A673 (cell line): Measurements from ENCODE around the gene ADAM11. TPM values are rescaled to one million over a fixed set of nuclear protein-coding genes. Genes with fewer than 3 reads are reported as not detected.

Experiments
- BruUV-seq: library from RNA; stranded (reverse); fragments of 400-500 nt; replicated peaks from 2 replicates; lab custom pipeline; 2021; lab: Mats Ljungman, UMichigan
- CTCF ChIA-PET: fragments of 300-600 bp; sonication (Branson Sonifier 250); formaldehyde crosslinking; loops from one replicate; lab custom pipeline; 2022; ENCODE audit warnings: antibody characterized with exemption; lab: Charles Lee
- POLR2A ChIA-PET: fragments of 300-600 bp; sonication (Branson Sonifier 250); formaldehyde crosslinking; loops from one replicate; lab custom pipeline; 2022; ENCODE audit warnings: antibody characterized with exemption; ENCODE audit not compliant: low non-redundant PET; lab: Charles Lee
- DNase-seq: peaks from one replicate; pipeline ENCODE4 v3.0.0-alpha.2; 2015; ENCODE audit warnings: low spot score
- H3K27ac ChIP-seq: fragments of 200-600 bp; sonication (generic); 2 replicates; pipeline ENCODE4 v1.5.1; 2016; ENCODE audit warnings: mixed run types, low read depth, mild to moderate bottlenecking, mixed read lengths, antibody characterized with exemption, low read length; ENCODE audit not compliant: poor library complexity, severe bottlenecking
- H3K27me3 ChIP-seq: fragments of 200-600 bp; sonication (generic); replicated peaks from 2 replicates; pipeline ENCODE4 v1.6.1; 2017; ENCODE audit warnings: mixed run types, low read depth, mild to moderate bottlenecking, mixed read lengths, antibody characterized with exemption, low read length; ENCODE audit not compliant: insufficient read depth, poor library complexity
- H3K36me3 ChIP-seq: fragments of 200-600 bp; sonication (generic); 2 replicates; pipeline ENCODE4 v1.6.1; 2016; ENCODE audit warnings: mixed run types, mild to moderate bottlenecking, mixed read lengths, antibody characterized with exemption, low read length; ENCODE audit not compliant: insufficient read depth, poor library complexity, severe bottlenecking
- H3K4me1 ChIP-seq: fragments of 200-600 bp; sonication (generic); 2 replicates; pipeline ENCODE4 v1.6.1; 2017; ENCODE audit warnings: mixed run types, mild to moderate bottlenecking, mixed read lengths, antibody characterized with exemption, low read length; ENCODE audit not compliant: insufficient read depth, poor library complexity, severe bottlenecking
- H3K4me3 ChIP-seq: fragments of 200-600 bp; sonication (generic); 2 replicates; pipeline ENCODE4 v1.5.1; 2016; ENCODE audit warnings: low read depth, mixed run types, mild to moderate bottlenecking, mixed read lengths, low read length; ENCODE audit not compliant: poor library complexity, severe bottlenecking
- H3K9me3 ChIP-seq: fragments of 200-600 bp; sonication (generic); 2 replicates; pipeline ENCODE4 v1.6.1; 2016; ENCODE audit warnings: mixed run types, low read depth, mild to moderate bottlenecking, mixed read lengths, antibody characterized with exemption, low read length; ENCODE audit not compliant: poor library complexity, severe bottlenecking
- CTCF ChIP-seq: fragments of 300-800, 200-600 bp; sonication (generic); conservative IDR thresholded peaks from 2 replicates; pipeline ENCODE4 v1.5.1; 2017; ENCODE audit warnings: low read depth, mild to moderate bottlenecking, antibody characterized with exemption, low read length, moderate library complexity, mixed read lengths
- EZH2 ChIP-seq: fragments of 200-600 bp; sonication (generic); IDR thresholded peaks from 2 replicates; pipeline ENCODE4 v1.6.1; 2017; ENCODE audit warnings: borderline replicate concordance, low read depth, mild to moderate bottlenecking, mixed read lengths, antibody characterized with exemption, low read length; ENCODE audit not compliant: poor library complexity, severe bottlenecking
- intact Hi-C: fragments of 100-400 bp; cut with micrococcal nuclease; formaldehyde crosslinking; loops from one replicate; pipeline ENCODE4 v1.10.0; 2022; ENCODE audit not compliant: unreplicated experiment
- total RNA-seq: library from RNA; stranded (reverse); gene quantifications from 2 replicates; pipeline ENCODE4 v1.2.3, GENCODE V29; 2021

The ADAM11 gene
- total RNA-seq, 1 experiment from 2014 or later: 0.17 TPM

GRCh38 chr17:44775136-44775837 is 16.5 kb downstream of the ADAM11 start:
- no peaks in the 10 kb centered on the region for H3K4me1 ChIP-seq
- intact Hi-C loops: loop anchor here (5.0 to 10.0 kb wide), 3 partner anchors 247 to 357 kb away; partner anchors contain the start of gene PLCD3
- ChIA-PET CTCF (interaction anchor here (0.7 to 1.5 kb wide), 5 partner anchors 91 to 360 kb away, joined by 3 to 6 read pairs (median 3); partner anchors contain the start of gene ACBD4), POLR2A (interaction anchor here (0.6 kb wide), 1 partner anchor 1346 kb away, joined by 3 read pairs; no protein-coding TSS in a partner anchor)
- H3K27ac ChIP-seq: no peak overlapping the region
- peak overlapping the region; percentile 34 for H3K4me3 ChIP-seq
- H3K27me3 ChIP-seq: no peaks in the 10 kb centered on the region
- no TSS peak for BruUV-seq
- TF ChIP-seq CTCF (no peak), EZH2 (no peak)
- no peaks in the 10 kb centered on the region for H3K36me3 ChIP-seq
- no peaks in the 10 kb centered on the region for H3K9me3 ChIP-seq
- peak; percentile 97 for DNase-seq

- no TSS peak for BruUV-seq
- Histone ChIP-seq H3K4me1 (no peaks in the 10 kb centered on the region), H3K9me3 (no peaks in the 10 kb centered on the region), H3K36me3 (no peaks in the 10 kb centered on the region), H3K27ac (no peak overlapping the region), H3K4me3 (peak overlapping the region; percentile 34), H3K27me3 (no peaks in the 10 kb centered on the region)
- intact Hi-C loops: loop anchor here (5.0 to 10.0 kb wide), 3 partner anchors 246 to 356 kb away; partner anchors contain the start of gene PLCD3
- ChIA-PET POLR2A (no interaction called here), CTCF (interaction anchor here (0.7 to 1.5 kb wide), 4 partner anchors 102 to 359 kb away, joined by 3 to 6 read pairs (median 4); partner anchors contain the start of gene ACBD4)
- TF ChIP-seq CTCF (no peak), EZH2 (no peak)
- DNase-seq: no peak
These were observed 17.2 kb downstream of the ADAM11 start for GRCh38 chr17:44775838-44776621.

- DNase-seq: no peak
- ChIA-PET CTCF (no interaction called here), POLR2A (no interaction called here)
- Histone ChIP-seq H3K9me3 (no peaks in the 10 kb centered on the region), H3K27ac (no peak overlapping the region), H3K36me3 (no peaks in the 10 kb centered on the region), H3K4me3 (no peak overlapping the region), H3K27me3 (no peaks in the 10 kb centered on the region), H3K4me1 (no peaks in the 10 kb centered on the region)
- TF ChIP-seq CTCF: no peak
- no peak for TF ChIP-seq EZH2
- intact Hi-C loops: loop anchor here (5.0 to 10.0 kb wide), 3 partner anchors 245 to 355 kb away; partner anchors contain the start of gene PLCD3
- no TSS peak for BruUV-seq
These were observed 18.0 kb downstream of the ADAM11 start for GRCh38 chr17:44776628-44777393.
